HUES64 (cell line): ENCODE data around the gene CALHM1. TPM values are rescaled to one million over a fixed set of nuclear protein-coding genes. Genes with fewer than 3 reads are reported as not detected.
"Not testable (repeated sequence)": the region's sequence is repeated elsewhere in the genome, so short reads cannot be mapped to it uniquely, and the experiment has no call there.

Source experiments
- H3K27ac ChIP-seq: 2 replicates; pipeline ENCODE4 v1.7.0; 2013; ENCODE audit warnings: low read depth, low read length, inconsistent platforms
- H3K27me3 ChIP-seq: 2 replicates; pipeline ENCODE4 v1.6.1; 2013; ENCODE audit warnings: mild to moderate bottlenecking, low read length; ENCODE audit not compliant: insufficient read depth
- H3K36me3 ChIP-seq: 2 replicates; pipeline ENCODE4 v1.6.1; 2013; ENCODE audit warnings: mild to moderate bottlenecking, low read length; ENCODE audit not compliant: insufficient read depth
- H3K4me1 ChIP-seq: 2 replicates; pipeline ENCODE4 v1.6.1; 2013; ENCODE audit warnings: mild to moderate bottlenecking, low read length, moderate library complexity; ENCODE audit not compliant: insufficient read depth
- H3K4me3 ChIP-seq: 2 replicates; pipeline ENCODE4 v1.5.1; 2013; ENCODE audit warnings: mild to moderate bottlenecking, low read length, moderate library complexity
- H3K9ac ChIP-seq: 2 replicates; pipeline ENCODE4 v1.6.1; 2013; ENCODE audit warnings: mild to moderate bottlenecking, low read depth, low read length
- H3K9me3 ChIP-seq: 2 replicates; pipeline ENCODE4 v1.6.1; 2013; ENCODE audit warnings: low read depth, low read length; ENCODE audit not compliant: insufficient read depth
- WGBS: fragments of 150-250, 120-280 bp; methylation state at CpG from one replicate; pipeline ENCODE4 v1.1.7; 2013; ENCODE audit warnings: missing lambda C conversion rate; 5-methylcytosine and 5-hydroxymethylcytosine counted together
- polyA plus RNA-seq, 2 experiments: library from polyadenylated mRNA; stranded (reverse); fragments of 50-300 nt; gene quantifications; one replicate each; pipeline ENCODE4 v1.2.3, GENCODE V29; 2013

CALHM1 gene
- polyA plus RNA-seq (2013, experiment 1 of 2), result 0.10 TPM
- polyA plus RNA-seq (2013, experiment 2 of 2), result 0.25 TPM

GRCh38 chr10:103458720-103459119 is at the start of gene CALHM1:
TSS of gene CALHM1 (minus strand) at chr10:103458900. CDS start at chr10:103458751, 149 bp downstream.
- Histone ChIP-seq H3K9ac (no peak within 1 kb of the TSS), H3K27ac (no peak within 1 kb of the TSS), H3K4me3 (no peak within 1 kb of the TSS), H3K36me3 (no peaks in the 10 kb centered on the region), H3K27me3 (no peaks in the 10 kb centered on the region), H3K4me1 (0 out of 2 replicates have a peak, but pooled peaks cover 5% of the 10 kb centered on the region), H3K9me3 (no peaks in the 10 kb centered on the region)
- WGBS, result 55% methylated on average over 8 of the region's 9 CpGs

- no peak overlapping the region for H3K9ac ChIP-seq
These were observed 48.8 kb upstream of the CALHM1 start for GRCh38 chr10:103507235-103508191.

GRCh38 chr10:103506061-103506460 is 47.4 kb upstream of the CALHM1 start:
- no peaks in the 10 kb centered on the region for H3K9me3 ChIP-seq
- WGBS, result 93% methylated on average over 4 of the region's 4 CpGs
- no peaks in the 10 kb centered on the region for H3K4me1 ChIP-seq
- H3K27ac ChIP-seq, result no peak overlapping the region
- no peaks in the 10 kb centered on the region for H3K27me3 ChIP-seq
- H3K9ac ChIP-seq, result no peak overlapping the region
- no peaks in the 10 kb centered on the region for H3K36me3 ChIP-seq
- no peak overlapping the region for H3K4me3 ChIP-seq

More at GRCh38 chr10:103507235-103508191, 48.8 kb upstream of the CALHM1 start:
- Histone ChIP-seq H3K27me3 (no peaks in the 10 kb centered on the region), H3K9me3 (no peaks in the 10 kb centered on the region), H3K4me3 (no peak overlapping the region), H3K36me3 (no peaks in the 10 kb centered on the region), H3K27ac (no peak overlapping the region), H3K4me1 (no peaks in the 10 kb centered on the region)
- WGBS, result 70% methylated on average over 10 of the region's 10 CpGs

- Histone ChIP-seq H3K27me3 (no peaks in the 10 kb centered on the region), H3K4me3 (no peak overlapping the region), H3K27ac (no peak overlapping the region), H3K9ac (no peak overlapping the region), H3K9me3 (no peaks in the 10 kb centered on the region), H3K36me3 (no peaks in the 10 kb centered on the region), H3K4me1 (peaks cover 3% of the 10 kb centered on the region; the same call in 1 of the 2 replicates)
- WGBS, result 73% methylated on average over 10 of the region's 10 CpGs
These were observed 45.6 kb upstream of the CALHM1 start for GRCh38 chr10:103504181-103504783.

GRCh38 chr10:103503777-103504176 is 45.1 kb upstream of the CALHM1 start:
- H3K36me3 ChIP-seq, H3K4me1 ChIP-seq, H3K9me3 ChIP-seq, H3K9ac ChIP-seq, H3K27ac ChIP-seq, H3K27me3 ChIP-seq, H3K4me3 ChIP-seq: not testable (repeated sequence)
- WGBS, result 95% methylated on average over 6 of the region's 6 CpGs

- H3K36me3 ChIP-seq, result no peaks in the 10 kb centered on the region
- H3K9me3 ChIP-seq, result no peaks in the 10 kb centered on the region
- H3K27ac ChIP-seq, result no peak overlapping the region
- no peak overlapping the region for H3K9ac ChIP-seq
- peaks cover 4% of the 10 kb centered on the region; the same call in 1 of the 2 replicates for H3K27me3 ChIP-seq
- peaks cover 3% of the 10 kb centered on the region; the same call in 1 of the 2 replicates for H3K4me1 ChIP-seq
- H3K4me3 ChIP-seq, result no peak overlapping the region
- WGBS, result 81% methylated on average over 13 of the region's 13 CpGs
These were observed 44.4 kb upstream of the CALHM1 start for GRCh38 chr10:103502849-103503660.

- no peak overlapping the region for H3K27ac ChIP-seq
- WGBS, result 87% methylated on average over 3 of the region's 3 CpGs
- H3K9me3 ChIP-seq, result no peaks in the 10 kb centered on the region
- H3K9ac ChIP-seq, result no peak overlapping the region
- H3K36me3 ChIP-seq, result no peaks in the 10 kb centered on the region
- H3K4me3 ChIP-seq, result no peak overlapping the region
- H3K4me1 ChIP-seq, result peaks cover 3% of the 10 kb centered on the region; the same call in 1 of the 2 replicates
- peaks cover 21% of the 10 kb centered on the region for H3K27me3 ChIP-seq
These were observed 42.5 kb upstream of the CALHM1 start for GRCh38 chr10:103501186-103501585.

GRCh38 chr10:103500481-103500880 is 41.8 kb upstream of the CALHM1 start:
- no peaks in the 10 kb centered on the region for H3K36me3 ChIP-seq
- peaks cover 3% of the 10 kb centered on the region; the same call in 1 of the 2 replicates for H3K4me1 ChIP-seq
- peaks cover 28% of the 10 kb centered on the region for H3K27me3 ChIP-seq
- no peak overlapping the region for H3K4me3 ChIP-seq
- no peaks in the 10 kb centered on the region for H3K9me3 ChIP-seq
- H3K27ac ChIP-seq, result no peak overlapping the region
- 86% methylated on average over 6 of the region's 6 CpGs for WGBS
- no peak overlapping the region for H3K9ac ChIP-seq

GRCh38 chr10:103499881-103500280 is 41.2 kb upstream of the CALHM1 start:
- Histone ChIP-seq H3K27ac (no peak overlapping the region), H3K27me3 (peaks cover 34% of the 10 kb centered on the region)

GRCh38 chr10:103498936-103499638 is 40.4 kb upstream of the CALHM1 start:
- WGBS, result 88% methylated on average over 5 of the region's 5 CpGs

More at GRCh38 chr10:103499881-103500280, 41.2 kb upstream of the CALHM1 start:
- Histone ChIP-seq H3K4me3 (no peak overlapping the region), H3K9me3 (no peaks in the 10 kb centered on the region), H3K9ac (no peak overlapping the region), H3K36me3 (no peaks in the 10 kb centered on the region), H3K4me1 (peaks cover 3% of the 10 kb centered on the region; the same call in 1 of the 2 replicates)
- WGBS, result 58% methylated on average over 6 of the region's 7 CpGs

More at GRCh38 chr10:103498936-103499638, 40.4 kb upstream of the CALHM1 start:
- H3K9me3 ChIP-seq, result no peaks in the 10 kb centered on the region
- peaks cover 3% of the 10 kb centered on the region; the same call in 1 of the 2 replicates for H3K4me1 ChIP-seq
- H3K9ac ChIP-seq, result no peak overlapping the region
- H3K27me3 ChIP-seq, result peaks cover 42% of the 10 kb centered on the region
- H3K4me3 ChIP-seq, result no peak overlapping the region
- H3K27ac ChIP-seq, result no peak overlapping the region
- H3K36me3 ChIP-seq, result no peaks in the 10 kb centered on the region
